ENCODE data around the gene CYTH4. TPM values are rescaled to one million over a fixed set of nuclear protein-coding genes. Genes with fewer than 3 reads are reported as not detected.

CYTH4 gene
- total and polyA plus RNA-seq, 2 of the 13 experiments (the other 11 are each of a cell fraction or from before 2014, with no cell fraction given) = not detected

- in situ Hi-C loops (cut with HindIII; ENCODE audit: extremely low pct_ligation_motif_present, low pct_unique_long_range_greater_than_20kb) (no loop called here), intact Hi-C loops (cut with micrococcal nuclease; ENCODE audit: unreplicated experiment) (no loop called here)
- Histone ChIP-seq H3K79me2 (ENCODE audit: insufficient read depth, low read length) (no peaks in the 10 kb centered on the region), H3K4me3 (replicated peaks in 1 of 3; ENCODE audit: insufficient read depth in 1 of 3, low read depth in 2 of 3, low read length in 3 of 3) (no peak overlapping the region), H3K9ac (ENCODE audit: insufficient read depth, low read depth, low read length) (no peak overlapping the region), H3K27ac (ENCODE audit: extremely low read length, insufficient read depth, low read length) (no peak overlapping the region), H3K4me2 (ENCODE audit: low read depth, low read length) (no peak overlapping the region), H3K4me1 (ENCODE audit: insufficient read depth, low read length) (peaks cover 23% of the 10 kb centered on the region; the same call in 1 of the 2 replicates), H3K36me3 (replicated peaks in 1 of 2; ENCODE audit: control insufficient read depth in 1 of 2, insufficient read depth in 2 of 2, low read length in 2 of 2) (no peaks in the 10 kb centered on the region), H3K27me3 (ENCODE audit: control insufficient read depth in 1 of 2, insufficient read depth in 2 of 2, low read length in 2 of 2) (peaks cover 3 to 26% of the 10 kb centered on the region in 2 experiments; a peak in 4 of 5 replicates), H4K20me1 (ENCODE audit: insufficient read depth, low read length) (no peaks in the 10 kb centered on the region), H3K9me3 (ENCODE audit: low read length) (no peaks in the 10 kb centered on the region), H2AFZ (ENCODE audit: low read length) (no peak overlapping the region)
- BruUV-seq (replicated peaks) = no TSS peak
- 65% methylated on average over 17 of the region's 26 CpGs for WGBS (ENCODE audit: low lambda C conversion rate)
- DNase-seq (ENCODE audit: low spot score) (no peak), FAIRE-seq (no peak), ATAC-seq (peak; percentile 43)
- POLR2A ChIA-PET = no interaction called here
- CTCF ChIA-PET (ENCODE audit: low intra/inter-chr PET ratio, low total read pairs) = no interaction called here
- no peak for TF ChIP-seq ZNF674 (CRISPR knock-in tag; IDR thresholded peaks at IDR 0.05; ENCODE audit: low read depth)
- peak; percentile 66 for TF ChIP-seq ETV5 (CRISPR knock-in tag; IDR thresholded peaks at IDR 0.05; ENCODE audit: borderline replicate concordance)
- TF ChIP-seq GABPB1 (CRISPR knock-in tag; IDR thresholded peaks at IDR 0.05) = peak; percentile 39; the same call in 1 of the 2 replicates
- TF ChIP-seq HNRNPL (IDR thresholded peaks at IDR 0.05; ENCODE audit: low read depth, low read length) = 0 out of 2 replicates have a peak, but pooled peaks have one; percentile 25
- TF ChIP-seq ZNF687 (CRISPR knock-in tag; IDR thresholded peaks at IDR 0.05) = peak; percentile 11; the same call in 1 of the 2 replicates
- no peak for TF ChIP-seq SRSF4 (IDR thresholded peaks at IDR 0.05; ENCODE audit: low read depth, low read length, poor library complexity, severe bottlenecking)
- peak; percentile 34; the same call in 1 of the 2 replicates for TF ChIP-seq ZNF768 (CRISPR knock-in tag; IDR thresholded peaks at IDR 0.05)
- no peak for TF ChIP-seq FOXO1 (CRISPR knock-in tag; IDR thresholded peaks at IDR 0.05)
- TF ChIP-seq NCOA5 (CRISPR knock-in tag; IDR thresholded peaks at IDR 0.05) = no peak
- no peak for TF ChIP-seq HNF1A (IDR thresholded peaks at IDR 0.05; ENCODE audit: low read depth)
- TF ChIP-seq HNF1A (CRISPR knock-in tag; IDR thresholded peaks at IDR 0.05; ENCODE audit: borderline replicate concordance) = no peak
These were observed 27.1 kb downstream of the CYTH4 start for GRCh38 chr22:37309211-37310074.
